Measurements from ENCODE around the gene LST1. TPM values are rescaled to one million over a fixed set of nuclear protein-coding genes. Genes with fewer than 3 reads are reported as not detected.

Gene LST1
- not detected in 2 replicates for total RNA-seq (2014; rRNA removed; shearing (Covaris generic))

GRCh38 chr6:31586008-31586407 lies at the start of gene LST1:
TSS of gene LST1 (plus strand) at chr6:31586277. CDS start at chr6:31587300, 1,023 bp downstream.
- DNase-seq (ENCODE audit: low read depth), result no peak

GRCh38 chr6:31538805-31539400 lies 47.2 kb upstream of the LST1 start:
- DNase-seq (ENCODE audit: low read depth), result no peak

- DNase-seq (ENCODE audit: low read depth), result no peak
Observed at GRCh38 chr6:31540640-31541039, 45.4 kb upstream of the LST1 start.

GRCh38 chr6:31541059-31541657 lies 44.9 kb upstream of the LST1 start:
- peak; percentile 66 for DNase-seq (ENCODE audit: low read depth)

- DNase-seq (ENCODE audit: low read depth), result peak; percentile 98
Observed at GRCh38 chr6:31541658-31542521, 44.2 kb upstream of the LST1 start, which contains the start of gene DDX39B. TSS of gene DDX39B (minus strand) at chr6:31542003. CDS start at chr6:31540532, 1,471 bp downstream.

- no peak for DNase-seq (ENCODE audit: low read depth)
Observed at GRCh38 chr6:31543639-31544038, 42.4 kb upstream of the LST1 start.

GRCh38 chr6:31544676-31545075 lies 41.4 kb upstream of the LST1 start:
- DNase-seq (ENCODE audit: low read depth), result no peak

GRCh38 chr6:31545291-31545690 lies 40.8 kb upstream of the LST1 start:
- no peak for DNase-seq (ENCODE audit: low read depth)

- DNase-seq (ENCODE audit: low read depth), result peak; percentile 93
Observed at GRCh38 chr6:31546339-31546957, 39.6 kb upstream of the LST1 start, which contains the start of gene ATP6V1G2. TSS of gene ATP6V1G2 (minus strand) at chr6:31546608. CDS start at chr6:31546559, 49 bp downstream.

- peak; percentile 98 for DNase-seq (ENCODE audit: low read depth)
Observed at GRCh38 chr6:31546958-31547726, 38.9 kb upstream of the LST1 start, which contains the start of gene NFKBIL1. TSS of gene NFKBIL1 (plus strand) at chr6:31547608. CDS start at chr6:31547695, 87 bp downstream.

GRCh38 chr6:31547727-31548543 lies 38.1 kb upstream of the LST1 start:
- DNase-seq (ENCODE audit: low read depth), result no peak

GRCh38 chr6:31548544-31548873 lies 37.6 kb upstream of the LST1 start:
- no peak for DNase-seq (ENCODE audit: low read depth)

- DNase-seq (ENCODE audit: low read depth), result peak; percentile 75
Observed at GRCh38 chr6:31551371-31551770, 34.7 kb upstream of the LST1 start.

- DNase-seq (ENCODE audit: low read depth), result no peak
Observed at GRCh38 chr6:31556307-31556706, 29.8 kb upstream of the LST1 start.

- no peak for DNase-seq (ENCODE audit: low read depth)
Observed at GRCh38 chr6:31557443-31558317, 28.4 kb upstream of the LST1 start.

GRCh38 chr6:31558318-31558625 lies 27.8 kb upstream of the LST1 start:
- DNase-seq (ENCODE audit: low read depth), result no peak

- peak; percentile 26 for DNase-seq (ENCODE audit: low read depth)
Observed at GRCh38 chr6:31558631-31559500, 27.2 kb upstream of the LST1 start.

GRCh38 chr6:31559606-31559957 lies 26.5 kb upstream of the LST1 start:
- DNase-seq (ENCODE audit: low read depth), result no peak

Data from M059J (cell line).